Left cardiac atrium (tissue), 4 donors: Measurements from ENCODE around the gene GLB1L3. TPM values are rescaled to one million over a fixed set of nuclear protein-coding genes. Genes with fewer than 3 reads are reported as not detected.
A peak's percentile ranks its signal among the peaks of the same experiment; 100 is the strongest.

Source experiments
- ATAC-seq, 2 donors: fragments of 200-7000 bp; cut with Tn5 transposase; one replicate each; pipeline ENCODE4 v1.9.1; 2020; ENCODE audit warnings: mild to moderate bottlenecking in 2 of 2, moderate library complexity in 2 of 2
- DNase-seq: peaks from one replicate; pipeline ENCODE4 v3.0.0-alpha.2; 2020
- intact Hi-C, 2 donors: fragments of 100-400 bp; cut with DNase I; formaldehyde crosslinking; loops; one replicate each; pipeline versions ENCODE4 v1.14.1 to v1.15.1; 2022 to 2023
- total RNA-seq, 2 donors: library from RNA; stranded (reverse); fragmentation: NEBNext Ultra II Directional; extraction: Animal tissue kit (Norgen Biotek cat#: 25700); gene quantifications; one replicate each; pipeline ENCODE4 v1.2.1, GENCODE V29; 2021
- donor health status: DM: no; HTN: yes; CAD: no.
- donor health status: DM: no; HTN: yes; CAD: no; lungs with severe emphysema.
- donor health status: DM: yes; HTN: yes; CAD: no.
- donor health status: Dilated cardiomyopathy.

GLB1L3 gene
- total RNA-seq, 2 donors from 2014 or later = not detected

DNA sequence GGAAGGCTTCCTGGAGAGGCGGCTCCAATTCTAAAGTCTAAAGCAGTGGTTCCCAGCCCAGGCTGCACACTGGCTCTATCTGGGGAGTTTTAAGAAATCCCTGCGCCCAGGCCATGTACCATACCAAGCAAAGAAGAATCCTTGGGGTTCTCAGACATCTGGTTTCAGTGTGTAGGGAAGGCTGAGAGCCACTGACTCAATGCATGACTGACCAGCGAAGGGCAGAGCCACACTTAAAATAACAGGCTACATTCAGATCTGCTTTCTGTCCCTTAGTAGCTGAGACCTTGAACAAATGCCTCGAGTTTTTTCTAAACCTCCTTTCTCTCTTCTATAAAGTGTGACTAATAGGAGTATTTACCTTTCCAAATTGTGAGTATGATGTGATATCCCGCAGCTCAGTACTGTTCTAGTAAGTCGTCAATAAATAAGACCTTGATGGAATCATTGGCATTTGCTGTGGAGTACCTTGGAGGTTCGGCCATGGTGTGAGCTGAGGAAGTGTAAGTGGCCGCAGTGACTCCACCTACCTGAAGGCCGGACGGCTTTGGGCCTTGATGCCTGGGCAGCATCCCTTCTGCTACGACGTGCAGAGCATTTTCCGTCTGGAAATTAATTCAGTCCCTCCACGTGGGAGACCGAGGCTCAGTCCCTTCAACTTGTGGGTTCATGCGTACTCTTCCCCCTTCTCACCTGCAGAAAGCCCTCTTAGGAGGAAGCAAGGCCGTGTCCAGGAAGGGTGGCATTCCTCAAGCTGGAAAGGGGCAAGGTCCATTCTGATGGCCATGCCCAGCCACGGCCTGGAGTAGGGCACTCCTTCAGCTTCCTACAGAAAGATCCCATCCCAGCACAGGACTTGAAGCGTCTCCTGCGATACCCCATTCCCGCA is 80.7 kb downstream of the GLB1L3 start:
- DNase-seq (no peak), ATAC-seq (no peak)
- intact Hi-C loops = no loop called here

DNA sequence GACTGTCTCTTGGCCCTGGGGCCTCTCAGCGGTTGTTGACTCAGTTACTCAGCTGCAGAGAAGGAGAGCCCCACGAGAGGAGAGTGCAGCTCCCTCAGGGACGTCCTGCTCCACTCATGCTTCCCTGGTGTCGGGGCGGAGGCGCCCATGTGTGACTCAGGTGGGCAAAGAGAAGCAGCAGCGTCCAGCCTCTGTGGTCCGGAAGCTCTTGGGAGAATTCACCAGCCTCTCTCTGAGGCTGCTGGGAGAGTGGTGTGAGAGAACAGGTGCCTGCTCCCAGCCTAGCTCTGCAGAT is 81.3 kb downstream of the GLB1L3 start:
- intact Hi-C loops = no loop called here

DNA sequence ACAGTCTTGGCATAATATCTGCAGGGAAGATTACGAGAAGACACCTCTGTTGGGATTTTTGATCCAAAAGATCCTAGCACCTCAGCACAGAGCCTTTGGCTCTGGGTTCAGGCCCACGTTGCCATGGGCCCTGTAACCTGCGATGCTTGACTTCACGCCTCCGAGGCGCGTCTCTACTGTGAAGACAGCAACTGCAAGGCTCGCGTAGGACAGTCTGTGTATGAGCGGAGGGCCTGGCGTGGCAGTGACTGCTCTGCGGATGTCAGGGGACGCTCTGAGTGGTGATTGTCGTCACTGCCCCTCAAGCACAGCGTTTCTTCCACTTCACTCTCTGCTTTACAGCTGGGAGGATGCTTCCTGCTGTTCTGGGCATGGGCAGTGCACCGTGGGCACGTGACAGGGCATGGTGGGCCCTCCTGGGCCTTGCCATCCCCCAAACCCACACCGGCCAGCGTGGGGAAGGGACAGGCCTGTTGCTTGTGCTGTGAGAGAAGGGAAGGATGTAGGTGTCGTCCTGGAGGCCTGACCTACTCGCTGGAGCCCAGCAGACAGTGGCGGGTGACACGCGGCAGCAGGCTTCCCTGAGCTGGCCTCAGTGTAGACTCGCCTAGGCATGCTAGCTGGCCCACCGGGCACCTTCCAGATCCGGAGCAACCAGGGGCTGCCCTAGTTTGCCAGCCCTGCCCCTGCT is 82.1 kb downstream of the GLB1L3 start:
- ATAC-seq = no peak
- intact Hi-C loops = no loop called here
- no peak for DNase-seq

More for the DNA sequence above, 81.3 kb downstream of the GLB1L3 start:
- DNase-seq (no peak), ATAC-seq (no peak)

DNA sequence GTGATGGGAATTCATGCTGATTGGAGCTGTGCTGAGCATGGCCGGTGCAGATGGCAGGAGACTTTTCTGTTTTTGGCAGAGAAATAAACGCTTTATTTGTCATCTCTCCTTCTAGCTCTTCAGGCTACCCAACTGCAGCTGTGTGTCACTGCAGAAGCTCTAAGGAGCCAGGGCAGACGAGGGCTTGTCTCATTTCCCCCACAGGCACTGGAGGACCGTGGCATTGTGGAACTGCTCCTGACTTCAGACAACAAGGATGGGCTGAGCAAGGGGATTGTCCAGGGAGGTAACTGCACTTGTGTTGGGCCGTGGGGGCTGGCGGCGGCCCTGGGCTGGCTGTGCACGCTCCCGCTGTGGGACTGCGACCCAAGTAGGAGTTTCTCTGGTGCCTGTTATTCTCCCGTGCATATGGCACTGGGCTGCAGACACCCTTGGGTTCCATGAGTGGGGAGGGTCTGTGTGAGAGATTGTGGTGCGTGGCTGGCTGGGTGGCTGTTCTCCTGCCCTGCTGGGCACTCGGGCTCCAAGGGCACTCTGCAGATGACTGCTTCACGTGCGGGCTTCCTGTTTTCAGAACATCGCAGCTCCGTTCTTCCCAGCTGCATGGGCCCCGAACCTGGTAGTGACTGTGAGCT is 82.8 kb downstream of the GLB1L3 start:
- DNase-seq (no peak), ATAC-seq (no peak)
- intact Hi-C loops = no loop called here

DNA sequence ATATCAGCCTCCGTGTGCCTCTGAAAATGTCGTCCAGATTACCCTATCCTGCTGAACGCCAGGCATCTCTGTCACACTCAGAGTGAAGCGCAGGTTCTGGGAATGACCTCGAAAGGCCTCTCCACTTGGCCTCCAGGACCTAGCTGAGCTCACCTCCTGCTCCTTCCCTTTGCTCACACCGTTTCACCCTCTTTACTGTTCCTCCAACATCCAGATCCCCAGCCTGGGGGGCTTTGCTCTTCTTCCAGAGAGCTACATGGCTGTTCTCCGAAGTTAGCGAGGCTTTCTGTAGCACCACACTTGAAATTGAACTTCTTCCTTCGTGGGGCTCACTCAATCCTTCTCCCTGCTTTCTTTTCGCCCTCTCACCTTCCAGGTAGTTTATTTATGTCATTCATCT is 83.5 kb downstream of the GLB1L3 start:
- intact Hi-C loops = no loop called here
- ATAC-seq = no peak
- DNase-seq = no peak

DNA sequence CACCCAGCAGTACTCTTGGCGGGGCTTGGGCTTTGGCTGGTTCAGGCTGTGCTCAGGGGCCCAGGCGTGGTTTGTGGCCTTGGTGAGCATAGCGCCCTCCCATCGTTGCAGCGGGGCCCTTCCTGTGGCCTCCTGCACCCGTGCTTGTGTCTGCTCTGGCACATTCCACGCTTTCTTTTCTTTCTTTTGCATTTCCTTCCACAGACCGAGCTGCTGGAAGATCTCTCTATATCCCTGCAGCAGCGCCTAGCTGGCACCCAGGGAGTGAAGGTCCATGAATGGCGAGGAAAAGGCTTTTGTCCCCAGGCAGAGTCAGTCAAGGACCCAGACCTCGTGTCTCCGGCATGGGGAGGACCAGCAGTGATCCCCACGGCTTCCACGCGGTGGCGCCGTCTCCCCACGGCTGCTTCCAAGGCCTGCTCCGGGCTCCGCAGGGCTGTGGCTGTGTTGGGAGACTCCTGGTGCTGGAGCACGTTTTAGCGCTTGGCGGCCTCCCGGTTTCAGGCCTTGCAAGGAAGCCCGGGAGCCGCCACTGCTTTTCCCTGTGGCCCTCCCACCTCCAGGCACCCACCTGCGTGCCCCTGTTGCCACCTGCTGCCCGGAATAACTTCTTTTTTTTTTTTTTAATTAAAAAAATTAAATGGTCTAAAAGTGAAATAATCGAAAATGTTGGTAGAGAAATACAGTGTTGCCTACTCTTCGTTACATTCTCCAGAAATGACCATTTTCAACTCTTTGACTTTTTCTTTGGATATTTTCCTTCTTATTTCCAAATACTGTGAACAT is 84.1 kb downstream of the GLB1L3 start:
- peak; percentile 78 for DNase-seq
- ATAC-seq = peak; percentile 93 to 94
- intact Hi-C loops = no loop called here

DNA sequence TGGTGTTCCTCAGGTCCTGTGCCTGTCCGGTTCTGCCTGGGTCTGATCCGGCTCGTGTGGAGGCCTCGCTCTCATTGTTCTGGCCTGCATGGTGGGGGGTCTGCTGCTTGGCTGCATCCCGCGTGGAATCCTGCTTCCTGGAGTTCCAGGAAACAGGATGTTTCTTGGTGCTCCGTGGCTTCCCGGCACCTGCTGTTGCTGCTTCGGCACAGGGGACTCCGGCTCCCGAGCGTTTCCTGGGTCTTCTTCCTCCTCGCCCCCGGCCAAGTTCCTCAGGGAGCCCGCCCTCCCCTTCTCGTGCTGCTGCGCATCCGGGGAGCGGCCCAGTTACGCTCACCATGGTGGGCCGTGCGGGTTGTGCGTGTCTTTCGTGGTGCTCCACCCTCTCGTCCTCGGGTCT is 85.5 kb downstream of the GLB1L3 start:
- intact Hi-C loops = no loop called here
- no peak for DNase-seq
- no peak for ATAC-seq

DNA sequence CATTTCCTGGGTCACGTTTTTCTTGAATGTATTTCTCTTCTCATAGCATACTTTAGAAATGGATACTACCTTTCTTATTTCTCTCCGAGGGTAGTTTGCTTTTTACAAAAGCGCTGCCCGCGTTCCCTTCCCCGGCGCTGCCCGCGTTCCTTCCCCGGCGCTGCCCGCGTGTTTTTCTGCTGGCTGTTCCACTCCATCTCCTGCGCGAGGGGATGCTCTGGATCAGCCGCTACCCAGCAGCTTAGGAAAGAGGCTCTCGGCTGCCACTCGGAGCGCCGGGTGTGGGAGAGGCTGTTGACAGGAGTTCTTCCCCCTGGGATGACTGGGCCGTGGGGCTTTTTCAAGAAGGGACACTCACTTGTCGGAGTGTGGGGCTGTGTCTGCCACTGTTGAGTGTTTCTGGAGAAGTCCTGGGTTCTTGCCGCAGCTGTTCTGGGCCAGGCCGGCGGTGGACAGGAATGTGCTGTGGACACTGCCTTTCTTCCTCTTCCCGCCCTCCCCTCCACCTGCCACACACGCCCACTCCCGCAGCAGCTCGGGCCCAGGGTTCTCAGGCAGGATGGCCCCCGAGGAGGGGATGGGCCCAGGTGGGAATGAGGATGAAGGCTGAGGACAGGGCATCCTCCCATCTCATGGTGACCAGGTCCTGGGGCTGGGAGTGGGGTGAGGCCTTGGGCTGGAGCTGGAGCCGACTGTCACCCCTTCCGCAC is 86.2 kb downstream of the GLB1L3 start:
- no peak for DNase-seq
- intact Hi-C loops = no loop called here
- no peak for ATAC-seq

DNA sequence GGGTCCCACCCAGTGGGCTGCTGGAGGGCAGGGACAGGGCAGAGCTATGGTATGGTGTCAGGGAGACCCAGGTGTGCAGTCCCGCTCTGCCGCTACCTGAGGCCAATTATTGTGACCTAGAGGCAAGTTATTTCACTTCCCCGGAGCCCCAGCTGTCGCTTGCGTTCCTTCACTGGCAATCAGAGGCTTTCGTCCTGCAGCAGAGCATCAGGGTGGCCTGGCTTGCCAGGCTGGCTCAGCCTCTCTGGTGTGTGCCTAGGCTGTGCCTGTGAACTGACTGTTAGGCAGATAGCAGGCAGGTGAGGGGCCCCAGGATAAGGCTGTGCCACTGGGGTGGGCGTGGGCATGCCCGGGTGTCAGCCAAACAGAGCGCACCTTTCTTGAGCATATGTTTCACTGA is 87.0 kb downstream of the GLB1L3 start:
- intact Hi-C loops = no loop called here
- no peak for DNase-seq

DNA sequence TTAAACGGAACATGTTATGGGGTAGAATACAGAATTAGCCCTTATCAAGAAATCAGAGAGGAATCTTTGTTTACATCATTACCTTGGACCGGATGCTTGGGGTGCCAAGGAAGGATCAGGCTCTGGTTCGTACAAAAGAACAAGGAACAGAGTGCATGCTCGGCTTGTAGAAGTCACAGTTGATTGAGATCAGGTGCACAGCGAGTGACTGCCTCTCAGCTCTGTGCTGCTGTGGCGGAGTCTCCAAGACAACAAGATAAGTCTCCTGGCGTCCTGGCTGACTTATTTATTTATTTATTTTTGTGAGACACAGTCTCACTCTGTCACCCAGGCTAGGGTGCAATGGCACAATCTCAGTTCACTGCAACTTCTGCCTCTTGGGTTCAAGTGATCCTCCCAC is 87.4 kb downstream of the GLB1L3 start:
- ATAC-seq (no peak), DNase-seq (no peak)
- intact Hi-C loops = no loop called here

More for the DNA sequence above, 87.0 kb downstream of the GLB1L3 start:
- ATAC-seq = no peak

DNA sequence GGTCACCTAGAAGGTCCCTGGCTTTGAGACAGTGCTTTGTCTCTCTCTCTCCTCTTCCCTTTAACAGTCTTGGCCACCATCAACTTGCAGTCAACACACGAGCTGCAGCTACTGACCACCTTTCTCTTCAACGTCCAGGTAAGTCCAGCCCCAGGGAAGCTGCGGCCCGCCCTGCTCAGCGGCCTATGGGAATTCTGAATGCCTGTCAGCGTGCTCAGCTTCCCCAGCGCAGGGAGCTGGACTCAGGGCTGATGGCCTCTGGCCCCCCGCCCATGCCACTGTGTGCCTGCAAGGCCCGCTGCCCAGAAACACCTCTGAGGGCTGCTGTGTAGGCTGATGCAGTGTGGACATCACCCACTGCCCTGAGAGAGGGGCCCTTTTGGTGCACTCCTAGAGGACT is 88.1 kb downstream of the GLB1L3 start:
- DNase-seq = no peak
- intact Hi-C loops = no loop called here
- no peak for ATAC-seq

DNA sequence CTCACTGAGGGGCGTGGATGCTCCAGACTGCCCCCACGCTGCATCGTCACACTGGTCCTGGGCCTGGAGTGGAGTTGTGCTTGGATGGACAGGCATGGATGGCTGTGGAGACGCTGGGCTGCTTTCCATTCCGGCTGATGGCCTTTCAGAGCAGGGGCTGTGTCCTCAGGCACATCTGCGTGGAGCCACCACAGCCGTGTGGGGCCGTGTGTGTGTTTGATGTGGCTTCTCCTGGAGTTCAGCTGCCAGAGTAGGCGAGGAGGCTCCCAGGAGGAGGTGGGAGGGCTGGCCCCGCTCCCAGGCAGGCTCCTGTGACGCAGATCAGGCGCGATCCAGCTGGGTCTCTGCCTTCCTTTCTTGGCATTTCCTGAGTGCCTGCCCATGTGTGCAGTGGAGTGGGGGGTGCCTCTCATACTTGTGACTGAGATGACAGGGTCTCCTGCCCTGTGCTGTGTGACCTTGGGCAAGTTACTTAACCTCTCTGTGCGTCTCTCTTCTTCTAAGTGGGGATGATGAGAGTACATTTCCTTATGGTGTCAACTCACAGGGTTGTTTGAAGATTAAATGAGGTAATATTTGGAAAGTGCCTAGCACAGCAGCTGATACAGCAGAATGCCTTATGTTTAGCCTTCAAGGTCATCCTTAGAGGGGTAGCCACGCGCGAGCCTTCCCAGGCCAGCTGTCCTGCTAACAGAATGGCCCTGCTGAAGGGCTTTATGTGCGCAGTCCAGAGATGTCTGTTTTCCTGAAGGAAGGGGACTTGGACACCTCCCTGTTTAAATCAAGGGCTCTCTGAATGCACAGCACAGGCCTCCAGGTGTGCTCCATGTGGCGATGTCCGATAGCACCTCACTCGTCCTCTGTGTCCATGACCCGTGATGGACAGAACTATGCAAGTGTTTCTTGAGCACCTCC is 89.1 kb downstream of the GLB1L3 start:
- intact Hi-C loops = no loop called here
- ATAC-seq = no peak
- DNase-seq = no peak

DNA sequence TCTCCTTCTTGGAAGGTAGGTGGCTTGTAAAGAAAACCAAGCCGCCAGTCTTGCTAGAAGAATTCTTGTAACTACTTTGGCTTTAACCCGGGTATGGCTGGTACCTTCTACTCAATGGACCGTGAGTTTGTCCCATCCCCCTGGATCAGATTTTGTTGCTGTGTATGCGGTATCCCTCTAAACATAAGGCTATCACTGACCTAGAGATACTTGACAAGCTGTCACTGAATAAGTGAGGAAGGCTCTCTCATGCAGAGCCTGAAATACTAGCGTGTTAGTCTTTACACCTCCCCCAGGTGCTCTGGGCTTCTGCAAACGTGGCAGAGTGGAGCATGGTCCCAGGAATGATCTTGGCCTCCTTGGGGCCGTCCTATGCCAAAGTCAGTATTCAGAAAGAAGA is 90.1 kb downstream of the GLB1L3 start:
- no peak for ATAC-seq
- intact Hi-C loops = no loop called here
- DNase-seq = no peak

DNA sequence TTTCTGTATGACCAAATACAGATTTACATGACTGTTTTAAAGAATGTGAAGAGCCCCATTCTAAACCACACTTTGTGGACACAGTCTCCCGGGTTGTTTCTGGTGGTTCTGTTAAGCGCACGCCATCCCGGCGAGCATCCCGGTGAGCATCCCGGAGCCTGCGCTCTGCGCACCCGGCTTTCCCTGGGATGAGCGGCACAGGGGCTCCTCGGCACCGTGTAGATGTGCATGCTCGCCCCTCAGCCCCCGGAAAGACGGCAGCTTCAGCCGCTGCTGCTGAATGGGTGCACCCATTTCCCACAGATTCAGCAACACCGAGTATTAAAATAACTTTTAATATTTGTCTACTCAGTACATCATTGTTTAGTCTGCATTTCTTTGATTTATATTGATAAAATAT is 91.6 kb downstream of the GLB1L3 start:
- intact Hi-C loops = no loop called here
- no peak for ATAC-seq
- DNase-seq = no peak
